Measurements from ENCODE around the gene ZBTB20. TPM values are rescaled to one million over a fixed set of nuclear protein-coding genes. Genes with fewer than 3 reads are reported as not detected.

The ZBTB20 gene
- total RNA-seq, 1 donor from 2014 or later: 19.1 TPM

DNA sequence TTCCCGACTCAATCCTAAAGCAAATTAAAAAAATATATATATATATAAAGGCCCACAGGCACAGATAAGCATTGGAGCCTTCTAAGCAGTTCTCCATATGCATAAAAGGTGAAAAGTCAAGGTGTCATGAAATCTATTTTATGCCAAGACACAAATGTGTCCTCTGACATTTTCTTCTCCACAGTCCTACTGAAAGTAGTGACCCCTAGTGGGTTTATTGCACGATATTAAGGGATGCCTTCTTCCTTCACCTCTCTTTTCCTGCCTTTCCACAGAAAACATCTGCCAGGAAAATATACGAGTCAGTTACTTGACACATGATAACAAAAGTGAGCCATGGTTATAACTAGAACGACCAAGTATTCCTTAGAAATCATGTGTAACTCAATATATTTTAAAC is 550.1 kb downstream of the ZBTB20 start:
- TF ChIP-seq, protein P1, sequence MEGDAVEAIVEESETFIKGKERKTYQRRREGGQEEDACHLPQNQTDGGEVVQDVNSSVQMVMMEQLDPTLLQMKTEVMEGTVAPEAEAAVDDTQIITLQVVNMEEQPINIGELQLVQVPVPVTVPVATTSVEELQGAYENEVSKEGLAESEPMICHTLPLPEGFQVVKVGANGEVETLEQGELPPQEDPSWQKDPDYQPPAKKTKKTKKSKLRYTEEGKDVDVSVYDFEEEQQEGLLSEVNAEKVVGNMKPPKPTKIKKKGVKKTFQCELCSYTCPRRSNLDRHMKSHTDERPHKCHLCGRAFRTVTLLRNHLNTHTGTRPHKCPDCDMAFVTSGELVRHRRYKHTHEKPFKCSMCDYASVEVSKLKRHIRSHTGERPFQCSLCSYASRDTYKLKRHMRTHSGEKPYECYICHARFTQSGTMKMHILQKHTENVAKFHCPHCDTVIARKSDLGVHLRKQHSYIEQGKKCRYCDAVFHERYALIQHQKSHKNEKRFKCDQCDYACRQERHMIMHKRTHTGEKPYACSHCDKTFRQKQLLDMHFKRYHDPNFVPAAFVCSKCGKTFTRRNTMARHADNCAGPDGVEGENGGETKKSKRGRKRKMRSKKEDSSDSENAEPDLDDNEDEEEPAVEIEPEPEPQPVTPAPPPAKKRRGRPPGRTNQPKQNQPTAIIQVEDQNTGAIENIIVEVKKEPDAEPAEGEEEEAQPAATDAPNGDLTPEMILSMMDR (IDR thresholded peaks at IDR 0.05): peak; percentile 15
- Mint-ChIP-seq H3K27me3 (ENCODE audit: unreplicated experiment) (no peaks in the 10 kb centered on the region), H3K9me3 (ENCODE audit: unreplicated experiment) (no peaks in the 10 kb centered on the region), H3K36me3 (ENCODE audit: unreplicated experiment) (peaks cover 4% of the 10 kb centered on the region), H3K27ac (ENCODE audit: unreplicated experiment) (no peak overlapping the region), H3K4me1 (ENCODE audit: unreplicated experiment) (peaks cover 17% of the 10 kb centered on the region), H3K4me3 (ENCODE audit: unreplicated experiment) (no peak overlapping the region)
- no peak for DNase-seq (ENCODE audit: extremely low spot score, unreplicated experiment)

DNA sequence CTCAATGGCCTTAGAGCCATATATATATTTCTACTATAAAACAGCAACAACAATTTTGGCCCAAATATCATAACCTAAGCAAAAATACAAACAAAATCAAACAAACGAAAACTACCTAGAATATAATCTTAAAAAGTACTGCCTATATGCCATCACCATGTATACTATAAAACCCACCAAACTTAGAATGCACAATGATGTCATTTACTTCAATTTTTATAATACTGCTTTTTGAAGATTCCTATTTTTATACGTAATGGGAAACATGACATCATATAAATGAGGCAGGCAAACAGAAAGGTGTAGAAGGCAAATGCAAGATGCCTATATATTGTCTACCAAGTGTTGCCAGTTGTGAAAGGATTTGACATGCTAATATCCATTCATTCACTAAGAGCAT is 550.9 kb downstream of the ZBTB20 start:
- H3K27ac Mint-ChIP-seq (ENCODE audit: unreplicated experiment): no peak overlapping the region
- no peak for DNase-seq (ENCODE audit: extremely low spot score, unreplicated experiment)
- TF ChIP-seq, protein P1 (IDR thresholded peaks at IDR 0.05): no peak
- H3K27me3 Mint-ChIP-seq (ENCODE audit: unreplicated experiment): no peaks in the 10 kb centered on the region
- no peak overlapping the region for H3K4me3 Mint-ChIP-seq (ENCODE audit: unreplicated experiment)
- H3K4me1 Mint-ChIP-seq (ENCODE audit: unreplicated experiment): peaks cover 15% of the 10 kb centered on the region
- H3K36me3 Mint-ChIP-seq (ENCODE audit: unreplicated experiment): peaks cover 4% of the 10 kb centered on the region
- no peaks in the 10 kb centered on the region for H3K9me3 Mint-ChIP-seq (ENCODE audit: unreplicated experiment)

DNA sequence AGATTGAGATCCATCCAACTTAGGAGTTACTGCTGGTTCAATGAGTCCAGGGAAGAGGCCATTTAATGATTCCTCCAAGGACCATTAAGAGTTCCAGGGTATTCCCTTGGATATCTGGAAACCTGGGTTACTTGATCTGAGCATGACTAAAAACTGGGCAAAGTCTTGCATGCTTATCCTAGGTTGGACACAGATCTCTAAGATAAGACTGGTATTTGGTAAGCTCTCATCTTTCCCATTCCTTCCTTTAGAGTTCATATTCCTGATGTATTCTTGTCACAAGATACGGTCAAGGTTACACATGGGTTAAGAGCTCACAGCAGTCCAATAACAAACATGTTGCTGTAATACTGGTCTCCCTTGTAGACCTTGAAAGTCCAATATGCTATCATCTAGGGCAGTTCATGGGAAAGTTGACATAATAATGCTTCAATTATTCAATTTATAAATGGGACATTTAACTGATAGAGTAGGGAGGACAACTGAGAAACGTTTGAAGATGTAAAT is 551.5 kb downstream of the ZBTB20 start:
- H3K4me3 Mint-ChIP-seq (ENCODE audit: unreplicated experiment): no peak overlapping the region
- peaks cover 10% of the 10 kb centered on the region for H3K4me1 Mint-ChIP-seq (ENCODE audit: unreplicated experiment)
- no peak for DNase-seq (ENCODE audit: extremely low spot score, unreplicated experiment)
- no peaks in the 10 kb centered on the region for H3K27me3 Mint-ChIP-seq (ENCODE audit: unreplicated experiment)
- no peak overlapping the region for H3K27ac Mint-ChIP-seq (ENCODE audit: unreplicated experiment)
- H3K36me3 Mint-ChIP-seq (ENCODE audit: unreplicated experiment): peaks cover 4% of the 10 kb centered on the region
- H3K9me3 Mint-ChIP-seq (ENCODE audit: unreplicated experiment): no peaks in the 10 kb centered on the region
- TF ChIP-seq, protein P1 (IDR thresholded peaks at IDR 0.05): no peak

DNA sequence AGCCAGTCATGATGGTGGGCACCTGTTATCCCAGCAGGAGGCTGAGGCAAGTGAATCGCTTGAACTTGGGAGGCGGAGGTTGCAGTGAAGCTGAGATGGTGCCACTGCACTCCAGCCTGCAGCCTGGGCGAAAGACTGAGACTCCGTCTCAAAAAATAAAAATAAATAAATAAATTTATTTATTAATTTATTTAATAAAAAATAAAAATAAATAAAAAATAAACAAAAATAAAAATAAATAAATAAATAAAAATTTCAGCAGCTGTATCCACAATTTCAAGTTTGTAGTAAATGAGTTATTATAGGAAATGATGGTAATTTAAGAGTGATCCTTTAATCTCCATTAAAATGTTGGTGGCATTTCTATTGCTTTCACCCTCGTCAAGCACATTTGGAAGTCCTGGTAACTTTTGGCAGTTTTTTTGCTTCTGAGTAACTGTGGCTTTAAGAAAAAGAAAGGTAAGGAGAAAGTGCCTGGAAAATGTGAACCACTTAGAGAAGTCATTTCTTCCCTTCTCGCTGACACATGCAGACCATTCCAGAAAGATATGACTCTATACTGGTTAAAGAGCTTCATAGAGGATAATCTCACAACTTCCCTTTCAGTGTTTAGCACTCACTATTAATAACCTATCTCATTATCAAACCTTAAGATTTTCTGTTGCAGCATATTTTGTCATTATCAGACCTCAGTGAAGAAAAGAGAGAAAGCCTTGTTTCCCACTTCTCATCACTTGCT is 556.6 kb downstream of the ZBTB20 start:
- Mint-ChIP-seq H3K36me3 (ENCODE audit: unreplicated experiment) (peaks cover 6% of the 10 kb centered on the region), H3K4me1 (ENCODE audit: unreplicated experiment) (no peaks in the 10 kb centered on the region), H3K9me3 (ENCODE audit: unreplicated experiment) (no peaks in the 10 kb centered on the region), H3K4me3 (ENCODE audit: unreplicated experiment) (no peak overlapping the region), H3K27ac (ENCODE audit: unreplicated experiment) (no peak overlapping the region), H3K27me3 (ENCODE audit: unreplicated experiment) (no peaks in the 10 kb centered on the region)
- DNase-seq (ENCODE audit: extremely low spot score, unreplicated experiment): no peak
- TF ChIP-seq, protein P1 (IDR thresholded peaks at IDR 0.05): no peak

DNA sequence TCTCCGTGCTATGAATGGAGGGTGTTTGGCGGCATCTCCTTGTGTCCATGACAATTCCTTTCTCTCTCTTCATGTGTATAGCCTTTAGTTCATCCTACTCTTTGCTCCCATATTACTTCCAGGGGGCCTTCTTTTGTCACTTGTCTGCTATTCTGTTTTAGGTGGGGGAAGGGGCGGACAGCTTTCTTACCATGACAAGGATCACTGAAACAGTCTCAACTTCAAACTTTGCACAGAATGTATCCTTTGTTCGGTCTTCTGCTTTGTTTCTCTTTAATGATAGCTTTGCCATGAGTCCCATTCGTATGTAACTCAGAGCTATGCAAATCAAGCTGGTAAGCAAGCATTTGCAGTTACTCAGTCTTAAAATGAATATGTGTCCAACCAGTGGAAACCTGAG is 559.1 kb downstream of the ZBTB20 start:
- Mint-ChIP-seq H3K36me3 (ENCODE audit: unreplicated experiment) (peaks cover 4% of the 10 kb centered on the region), H3K4me3 (ENCODE audit: unreplicated experiment) (no peak overlapping the region), H3K9me3 (ENCODE audit: unreplicated experiment) (no peaks in the 10 kb centered on the region), H3K27me3 (ENCODE audit: unreplicated experiment) (no peaks in the 10 kb centered on the region), H3K4me1 (ENCODE audit: unreplicated experiment) (no peaks in the 10 kb centered on the region), H3K27ac (ENCODE audit: unreplicated experiment) (no peak overlapping the region)
- DNase-seq (ENCODE audit: extremely low spot score, unreplicated experiment): no peak
- TF ChIP-seq, protein P1 (IDR thresholded peaks at IDR 0.05): no peak
